Activated CD4-positive, alpha-beta T cell treated with anti-CD3 and anti-CD28 coated beads for 36 hours (primary cell): Measurements from ENCODE around the gene BACH2. TPM values are rescaled to one million over a fixed set of nuclear protein-coding genes. Genes with fewer than 3 reads are reported as not detected.
A peak's percentile ranks its signal among the peaks of the same experiment; 100 is the strongest.
"Not testable (repeated sequence)": the region's sequence is repeated elsewhere in the genome, so short reads cannot be mapped to it uniquely, and the experiment has no call there.

Source experiments
- ATAC-seq: fragments of 200-7000 bp; cut with Tn5 transposase; one replicate; pipeline ENCODE4 v1.10.0; 2021; ENCODE audit warnings: mild to moderate bottlenecking, moderate library complexity
- CTCF ChIA-PET: fragments of 350-600 bp; sonication (Branson Sonifier 250); formaldehyde crosslinking; loops from one replicate; lab custom pipeline; 2021; ENCODE audit warnings: antibody characterized with exemption; lab: Charles Lee
- POLR2A ChIA-PET: fragments of 350-600 bp; sonication (Branson Sonifier 250); formaldehyde crosslinking; loops from one replicate; lab custom pipeline; 2021; ENCODE audit warnings: antibody characterized with exemption, inconsistent platforms; lab: Charles Lee
- DNase-seq: peaks from one replicate; pipeline ENCODE4 v3.0.0-alpha.2; 2020
- H3K27ac Mint-ChIP-seq: one replicate; pipeline ENCODE4 v1.8.0; 2021; ENCODE audit warnings: mixed read lengths
- H3K27me3 Mint-ChIP-seq: one replicate; pipeline ENCODE4 v1.8.0; 2021; ENCODE audit warnings: mixed read lengths
- H3K36me3 Mint-ChIP-seq: one replicate; pipeline ENCODE4 v1.8.0; 2021; ENCODE audit warnings: low read depth, mixed read lengths
- H3K4me1 Mint-ChIP-seq: one replicate; pipeline ENCODE4 v1.8.0; 2021; ENCODE audit warnings: mixed read lengths
- H3K4me3 Mint-ChIP-seq: one replicate; pipeline ENCODE4 v1.8.0; 2021; ENCODE audit warnings: mild to moderate bottlenecking, moderate library complexity, mixed read lengths
- H3K9me3 Mint-ChIP-seq: one replicate; pipeline ENCODE4 v1.8.0; 2021; ENCODE audit warnings: low read depth, mixed read lengths
- intact Hi-C, 2 experiments: fragments of 100-400 bp; cut with DNase I in 1 of 2; cut with micrococcal nuclease in 1 of 2; formaldehyde crosslinking; loops; one replicate each; pipeline versions ENCODE4 v1.14.2 to v1.15.1; 2022 to 2024; cut with DNase I, micrococcal nuclease
- total RNA-seq, 2 experiments: library from RNA; stranded (reverse); gene quantifications; one replicate each; pipeline ENCODE4 v1.2.3, GENCODE V29; 2021

The BACH2 gene
- total RNA-seq, 2 experiments from 2014 or later, result 74.7 to 87.3 TPM

DNA sequence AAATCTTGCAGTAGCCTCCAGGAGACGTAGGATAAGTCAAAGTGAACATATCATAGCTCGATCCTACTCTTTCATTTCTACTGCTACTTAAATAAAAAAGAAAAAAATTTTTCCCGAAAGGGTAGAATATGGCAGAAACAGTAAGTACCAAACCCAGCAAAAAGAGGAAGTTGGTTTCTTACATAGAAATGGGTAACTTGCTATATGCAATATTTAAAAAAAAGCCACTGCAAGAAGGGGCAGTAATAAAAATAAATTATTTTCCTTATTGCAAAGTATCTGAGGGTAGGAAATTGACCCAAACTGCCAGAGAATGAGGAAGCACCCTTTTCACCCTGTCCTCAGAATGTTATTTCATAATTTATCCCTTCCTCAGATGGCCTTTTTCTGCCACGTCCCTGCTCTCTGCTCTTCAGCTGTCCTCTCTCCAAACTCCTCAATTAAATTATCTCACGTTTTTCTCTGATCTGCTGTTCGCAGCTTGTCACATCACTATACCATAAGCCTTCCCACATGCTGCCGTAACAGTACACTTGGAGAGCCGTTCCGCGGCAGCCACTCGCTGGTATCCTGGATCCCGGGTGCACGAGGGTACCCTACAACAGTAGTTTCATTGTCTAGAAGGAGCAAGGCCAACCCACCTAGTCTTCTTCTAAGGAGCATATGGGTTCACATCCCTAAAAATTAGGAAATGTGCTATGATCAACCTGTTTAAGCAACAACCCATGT lies 149.6 kb downstream of the BACH2 start:
- no peak for ATAC-seq
- Mint-ChIP-seq H3K27me3 (no peaks in the 10 kb centered on the region), H3K36me3 (peaks cover 35% of the 10 kb centered on the region), H3K4me1 (peaks cover 92% of the 10 kb centered on the region), H3K9me3 (no peaks in the 10 kb centered on the region), H3K27ac (peak overlapping the region; percentile 91), H3K4me3 (no peak overlapping the region)
- POLR2A ChIA-PET, result no interaction called here
- no peak for DNase-seq
- intact Hi-C loops, result no loop called here
- CTCF ChIA-PET, result no interaction called here

DNA sequence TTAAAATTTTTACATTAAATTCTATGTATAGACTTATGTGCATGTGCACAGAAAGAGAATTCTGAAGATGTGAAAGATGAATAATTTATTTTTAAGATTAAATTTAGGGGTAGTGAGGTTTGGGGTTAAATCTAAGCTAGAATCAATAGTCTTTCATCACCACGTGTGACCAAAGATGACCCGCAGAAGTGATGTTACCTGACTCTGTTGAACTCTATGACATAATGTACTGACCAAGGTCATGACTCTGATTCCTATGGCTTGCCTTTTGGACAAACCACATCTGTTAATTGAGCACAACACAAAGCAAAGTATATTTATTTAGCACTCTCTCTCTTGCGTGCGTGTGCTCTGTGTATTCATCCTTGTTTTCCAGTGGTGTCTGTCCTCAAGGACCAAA lies 150.6 kb downstream of the BACH2 start:
- POLR2A ChIA-PET, result no interaction called here
- CTCF ChIA-PET, result interaction anchor here (1.3 to 2.6 kb wide), 3 partner anchors 13 to 56 kb away, joined by 3 to 11 read pairs (median 5); no protein-coding TSS in a partner anchor
- no peaks in the 10 kb centered on the region for H3K27me3 Mint-ChIP-seq
- peak overlapping the region; percentile 95 for H3K27ac Mint-ChIP-seq
- H3K9me3 Mint-ChIP-seq, result no peaks in the 10 kb centered on the region
- no peak for DNase-seq
- intact Hi-C loops, result no loop called here
- H3K4me3 Mint-ChIP-seq, result no peak overlapping the region
- H3K36me3 Mint-ChIP-seq, result peaks cover 35% of the 10 kb centered on the region
- no peak for ATAC-seq
- H3K4me1 Mint-ChIP-seq, result peaks cover 86% of the 10 kb centered on the region

DNA sequence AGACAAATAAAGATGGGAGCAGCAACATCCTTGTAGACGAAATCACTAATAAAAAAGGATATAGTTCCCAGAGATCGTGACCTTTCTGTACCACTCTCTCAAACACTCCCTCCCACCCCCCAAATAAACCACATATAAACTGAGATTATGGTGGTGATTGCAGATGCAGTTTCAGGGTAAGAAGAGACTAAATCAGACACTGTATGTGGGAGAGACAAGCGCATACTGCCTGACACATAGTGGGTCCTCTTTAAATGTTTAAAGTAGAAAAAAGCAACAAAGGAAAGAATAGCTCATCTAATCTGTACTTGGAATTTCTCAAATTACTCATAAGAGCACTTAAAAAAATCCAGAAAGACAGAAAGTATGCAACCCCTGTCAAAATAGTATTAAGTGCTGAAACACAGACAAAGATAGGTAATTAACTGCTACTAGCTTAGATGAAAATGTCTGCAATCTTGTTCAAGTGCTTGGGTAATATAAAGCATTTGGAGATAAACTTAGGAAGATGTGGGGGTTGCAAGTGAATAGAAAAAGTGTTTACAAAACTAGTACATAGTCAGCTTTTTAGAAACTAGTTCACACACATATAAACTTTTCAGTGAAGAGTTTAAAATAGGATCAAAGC lies 151.6 kb downstream of the BACH2 start:
- H3K4me1 Mint-ChIP-seq, result peaks cover 81% of the 10 kb centered on the region
- H3K36me3 Mint-ChIP-seq, result peaks cover 31% of the 10 kb centered on the region
- H3K4me3 Mint-ChIP-seq, result peak overlapping the region; percentile 32
- H3K27me3 Mint-ChIP-seq, result no peaks in the 10 kb centered on the region
- H3K9me3 Mint-ChIP-seq, result no peaks in the 10 kb centered on the region
- CTCF ChIA-PET, result interaction anchor here (0.6 to 2.6 kb wide), 12 partner anchors 14 to 205 kb away, joined by 3 to 11 read pairs (median 4); no protein-coding TSS in a partner anchor
- POLR2A ChIA-PET, result interaction anchor here (1.0 kb wide), 1 partner anchor 140 kb away, joined by 3 read pairs; no protein-coding TSS in a partner anchor
- DNase-seq (no peak), ATAC-seq (peak; percentile 70)
- intact Hi-C loops, result loop anchor here (1.0 to 2.0 kb wide), 8 partner anchors 21 to 139 kb away; no protein-coding TSS in a partner anchor
- H3K27ac Mint-ChIP-seq, result peak overlapping the region; percentile 95

DNA sequence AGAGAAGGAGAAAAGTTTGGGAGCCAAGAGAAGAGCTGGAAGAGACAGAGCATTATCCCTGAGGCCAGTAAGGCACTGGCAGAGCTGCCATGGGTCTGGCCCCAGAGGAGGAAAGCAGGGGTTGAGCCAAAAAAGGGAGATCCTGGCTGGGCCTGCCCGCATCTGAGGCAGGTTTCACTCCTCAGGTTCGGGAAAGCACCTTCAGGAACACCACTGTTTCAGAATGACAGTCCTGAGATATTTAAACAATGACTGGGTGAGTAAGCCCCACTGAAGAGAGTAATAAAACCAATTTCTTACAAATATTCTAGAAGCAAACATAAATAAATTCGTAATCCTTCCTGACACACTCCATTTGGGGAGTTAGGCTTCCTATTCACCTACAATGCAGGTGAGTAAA lies 152.2 kb downstream of the BACH2 start:
- H3K27ac Mint-ChIP-seq, result peak overlapping the region; percentile 95
- H3K36me3 Mint-ChIP-seq, result peaks cover 34% of the 10 kb centered on the region
- CTCF ChIA-PET, result interaction anchor here (0.5 to 2.6 kb wide), 10 partner anchors 24 to 204 kb away, joined by 3 to 11 read pairs (median 4); no protein-coding TSS in a partner anchor
- H3K4me1 Mint-ChIP-seq, result peaks cover 81% of the 10 kb centered on the region
- POLR2A ChIA-PET, result no interaction called here
- peak overlapping the region; percentile 32 for H3K4me3 Mint-ChIP-seq
- ATAC-seq, result peak; percentile 75
- no peaks in the 10 kb centered on the region for H3K27me3 Mint-ChIP-seq
- no peaks in the 10 kb centered on the region for H3K9me3 Mint-ChIP-seq
- intact Hi-C loops, result loop anchor here (1.0 to 2.0 kb wide), 6 partner anchors 20 to 74 kb away; no protein-coding TSS in a partner anchor
- peak; percentile 75 for DNase-seq

DNA sequence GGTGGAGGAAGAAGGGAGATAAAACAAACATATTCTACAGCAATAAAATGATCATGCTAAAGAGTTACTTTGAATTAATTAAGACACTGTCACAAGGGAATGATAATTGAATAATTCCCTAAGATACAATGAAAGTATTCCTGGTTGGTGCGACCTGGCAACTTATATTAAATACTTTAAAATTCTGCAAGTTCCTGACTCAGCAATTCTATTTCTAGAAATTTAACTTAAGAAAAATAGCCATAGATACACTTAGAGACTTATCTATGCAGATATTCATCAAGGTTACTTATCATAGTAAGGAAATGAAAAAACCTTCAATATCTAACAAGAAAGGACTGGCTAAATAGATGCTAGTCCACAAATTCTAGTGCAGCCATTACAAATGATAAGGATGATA lies 156.0 kb downstream of the BACH2 start:
- ChIA-PET CTCF (interaction anchor here (0.8 to 1.3 kb wide), 3 partner anchors 9 to 338 kb away, joined by 3 to 5 read pairs (median 3); no protein-coding TSS in a partner anchor), POLR2A (no interaction called here)
- no peak overlapping the region for H3K4me3 Mint-ChIP-seq
- no peaks in the 10 kb centered on the region for H3K27me3 Mint-ChIP-seq
- peaks cover 40% of the 10 kb centered on the region for H3K36me3 Mint-ChIP-seq
- H3K4me1 Mint-ChIP-seq, result peaks cover 82% of the 10 kb centered on the region
- no peak for DNase-seq
- ATAC-seq, result no peak
- H3K9me3 Mint-ChIP-seq, result no peaks in the 10 kb centered on the region
- H3K27ac Mint-ChIP-seq, result no peak overlapping the region
- intact Hi-C loops, result no loop called here

DNA sequence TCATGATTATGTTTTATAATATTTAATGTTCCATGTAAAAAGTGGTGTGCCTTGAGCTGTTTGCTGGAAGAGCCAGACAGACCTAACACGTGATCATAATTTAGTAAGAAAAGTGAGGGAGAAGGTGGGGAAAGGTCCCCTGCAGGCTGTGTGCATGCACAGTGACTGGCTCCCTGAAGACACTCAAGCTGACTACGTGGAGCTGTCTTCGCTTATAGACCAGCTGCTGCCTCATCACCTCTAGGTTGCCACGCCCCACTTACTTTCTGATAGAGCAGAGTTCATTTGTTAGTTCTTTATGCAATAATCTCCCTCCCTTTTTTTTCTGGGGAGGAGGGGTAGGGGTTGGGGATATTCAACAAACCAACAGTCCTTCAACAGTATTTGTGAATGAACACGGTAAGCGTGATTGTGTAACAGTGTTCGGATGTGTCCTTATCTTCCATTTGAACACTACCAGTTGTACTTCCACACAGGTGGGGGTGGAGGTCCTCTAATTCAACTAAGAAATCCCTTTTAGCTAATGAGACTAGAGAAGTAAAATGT lies 157.3 kb downstream of the BACH2 start:
- POLR2A ChIA-PET, result no interaction called here
- H3K4me3 Mint-ChIP-seq, result no peak overlapping the region
- H3K9me3 Mint-ChIP-seq, result no peaks in the 10 kb centered on the region
- peak; percentile 61 for ATAC-seq
- H3K27me3 Mint-ChIP-seq, result no peaks in the 10 kb centered on the region
- H3K36me3 Mint-ChIP-seq, result peaks cover 51% of the 10 kb centered on the region
- H3K4me1 Mint-ChIP-seq, result peaks cover 80% of the 10 kb centered on the region
- CTCF ChIA-PET, result interaction anchor here (0.7 to 1.3 kb wide), 4 partner anchors 57 to 340 kb away, joined by 3 to 4 read pairs (median 3); partner anchors contain the start of gene CASP8AP2
- intact Hi-C loops, result no loop called here
- peak; percentile 41 for DNase-seq
- H3K27ac Mint-ChIP-seq, result peak overlapping the region; percentile 64

DNA sequence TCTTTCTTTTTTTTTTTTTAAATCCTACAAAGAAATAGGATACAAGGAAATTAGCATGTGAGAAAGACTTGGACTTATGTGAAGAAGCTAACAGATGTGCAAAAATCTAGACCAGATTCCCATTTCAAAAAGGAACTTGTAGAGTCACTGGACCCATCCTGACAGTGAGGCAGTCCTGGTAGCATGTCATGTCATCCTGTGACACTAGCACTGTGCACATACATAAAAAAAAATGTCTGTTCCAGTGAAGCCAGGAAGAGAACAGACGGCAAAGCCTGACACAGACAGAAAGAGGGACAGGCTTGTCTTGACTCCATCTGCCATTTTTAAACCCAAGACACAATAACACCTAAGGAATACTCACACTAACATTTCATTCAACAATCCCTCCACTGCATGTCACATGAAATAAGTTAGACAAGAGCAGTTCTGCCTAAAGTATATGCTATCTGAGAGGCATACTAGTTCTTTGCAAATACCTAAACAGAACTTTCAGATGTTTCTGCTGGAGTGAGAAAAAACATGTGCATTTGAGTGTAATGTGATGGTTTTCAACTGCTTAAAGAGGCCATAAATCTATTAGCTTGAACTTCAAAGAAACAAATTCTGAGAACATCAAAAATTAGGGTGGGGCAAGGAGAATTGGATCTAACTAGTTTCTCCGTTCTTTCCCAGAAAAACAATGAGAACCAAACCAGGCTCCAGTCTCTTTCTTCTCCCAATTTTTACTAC lies 159.6 kb downstream of the BACH2 start:
- ChIA-PET CTCF (interaction anchor here (0.6 to 0.9 kb wide), 2 partner anchors 27 to 107 kb away, joined by 3 read pairs; no protein-coding TSS in a partner anchor), POLR2A (no interaction called here)
- ATAC-seq (peak; percentile 43), DNase-seq (no peak)
- Mint-ChIP-seq H3K9me3 (no peaks in the 10 kb centered on the region), H3K36me3 (peaks cover 55% of the 10 kb centered on the region), H3K27ac (peak overlapping the region; percentile 76), H3K4me3 (no peak overlapping the region), H3K27me3 (no peaks in the 10 kb centered on the region), H3K4me1 (peaks cover 73% of the 10 kb centered on the region)
- intact Hi-C loops, result no loop called here

DNA sequence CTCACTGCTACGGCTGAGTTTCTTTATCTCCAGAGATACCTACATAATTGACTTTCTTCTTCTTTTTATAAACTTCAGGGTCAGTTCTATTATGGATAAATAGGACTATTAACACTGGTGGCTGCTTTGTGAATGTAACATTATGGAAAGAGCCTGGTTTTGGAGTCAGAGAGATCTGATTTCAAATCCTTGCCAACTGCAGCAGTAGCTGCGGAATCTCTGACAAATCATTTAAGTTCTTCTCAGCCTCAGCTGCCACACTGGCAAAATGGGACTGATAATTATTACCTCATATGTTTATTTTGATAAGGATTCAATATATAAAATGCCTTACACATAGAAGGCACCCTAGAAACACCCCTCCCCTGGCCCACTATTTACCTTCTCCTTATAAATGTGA lies 160.5 kb downstream of the BACH2 start:
- Mint-ChIP-seq H3K27ac (peak overlapping the region; percentile 82), H3K4me1 (peaks cover 80% of the 10 kb centered on the region), H3K4me3 (no peak overlapping the region), H3K27me3 (no peaks in the 10 kb centered on the region), H3K9me3 (no peaks in the 10 kb centered on the region), H3K36me3 (peaks cover 59% of the 10 kb centered on the region)
- CTCF ChIA-PET, result no interaction called here
- intact Hi-C loops, result no loop called here
- POLR2A ChIA-PET, result no interaction called here
- no peak for ATAC-seq
- no peak for DNase-seq

DNA sequence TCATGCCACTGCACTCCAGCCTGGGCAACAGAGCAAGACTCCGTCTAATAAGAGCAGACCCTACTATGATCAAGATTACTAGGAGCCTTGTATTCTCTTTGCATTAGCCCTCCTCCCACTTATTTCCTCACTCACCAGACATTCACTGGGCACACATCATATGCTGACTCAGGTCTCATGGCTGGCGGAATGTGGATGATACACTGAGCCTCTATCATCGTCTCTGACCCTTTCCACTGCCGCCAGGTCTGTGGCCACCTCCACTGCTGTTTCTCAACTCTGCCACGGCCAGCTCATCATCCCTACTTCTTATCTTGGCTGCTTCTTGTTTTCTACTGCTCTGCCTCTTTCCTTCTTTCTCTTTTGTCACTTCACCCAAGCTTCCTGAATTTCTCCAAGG lies 161.0 kb downstream of the BACH2 start:
- CTCF ChIA-PET, result no interaction called here
- no peaks in the 10 kb centered on the region for H3K9me3 Mint-ChIP-seq
- POLR2A ChIA-PET, result no interaction called here

DNA sequence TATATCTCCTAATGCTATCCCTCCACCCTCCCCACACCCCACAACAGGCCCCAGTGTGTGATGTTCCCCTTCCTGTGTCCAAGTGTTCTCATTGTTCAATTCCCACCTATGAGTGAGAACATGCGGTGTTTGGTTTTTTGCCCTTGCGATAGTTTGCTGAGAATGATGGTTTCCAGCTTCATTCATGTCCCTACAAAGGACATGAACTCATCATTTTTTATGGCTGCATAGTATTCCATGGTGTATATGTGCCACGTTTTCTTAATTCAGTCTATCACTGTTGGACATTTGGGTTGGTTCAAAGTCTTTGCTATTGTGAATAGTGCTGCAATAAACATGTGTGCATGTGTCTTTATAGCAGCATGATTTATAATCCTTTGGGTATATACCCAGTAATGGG lies 163.0 kb downstream of the BACH2 start:
- CTCF ChIA-PET, intact Hi-C loops, ATAC-seq, H3K4me3 Mint-ChIP-seq, POLR2A ChIA-PET, H3K9me3 Mint-ChIP-seq, H3K27ac Mint-ChIP-seq, DNase-seq, H3K27me3 Mint-ChIP-seq: not testable (repeated sequence)
- Mint-ChIP-seq H3K4me1 (peaks cover 66% of the 10 kb centered on the region), H3K36me3 (peaks cover 52% of the 10 kb centered on the region)

More for the DNA sequence above, 161.0 kb downstream of the BACH2 start:
- Mint-ChIP-seq H3K4me3 (no peak overlapping the region), H3K27ac (peak overlapping the region; percentile 82), H3K36me3 (peaks cover 61% of the 10 kb centered on the region), H3K27me3 (no peaks in the 10 kb centered on the region), H3K4me1 (peaks cover 84% of the 10 kb centered on the region)
- no peak for ATAC-seq
- no peak for DNase-seq
- intact Hi-C loops, result no loop called here
